SK-N-SH (cell line): ENCODE measurements around the gene TLCD5. TPM values are rescaled to one million over a fixed set of nuclear protein-coding genes. Genes with fewer than 3 reads are reported as not detected.

Experiments used
- CTCF ChIA-PET: fragments of 300-600, 350-600 bp; formaldehyde crosslinking; extraction: SDS; loops from one replicate; lab custom pipeline; 2021; lab: Yijun Ruan, JAX
- POLR2A ChIA-PET: fragments of 350-600 bp; sonication (Branson Sonifier 250); formaldehyde crosslinking; extraction: SDS; loops from one replicate; lab custom pipeline; 2020; ENCODE audit warnings: antibody characterized with exemption, inconsistent platforms; lab: Yijun Ruan, JAX
- DNase-seq: peaks from one replicate; pipeline ENCODE4 v3.0.0; 2012
- H2AFZ ChIP-seq: fragments of 200-600 bp; sonication (generic); 2 replicates; pipeline ENCODE4 v1.8.1; 2016; ENCODE audit warnings: antibody characterized with exemption, mild to moderate bottlenecking, low read depth
- H3F3A ChIP-seq: fragments of 200-600 bp; sonication (generic); replicated peaks from 2 replicates; pipeline ENCODE3; 2016; ENCODE audit warnings: antibody characterized with exemption, mild to moderate bottlenecking; ENCODE audit not compliant: insufficient read depth
- H3K27ac ChIP-seq, 2 experiments: fragments of 200-500 bp in 1 of 2; fragments of 200-600 bp in 1 of 2; sonication (Bioruptor generic) in 1 of 2; sonication (generic), shearing (Covaris generic) in 1 of 2; 2 replicates each; pipeline versions ENCODE4 v1.5.1 to v1.6.1; 2014 to 2016; ENCODE audit warnings: low read depth in 2 of 2, inconsistent platforms in 1 of 2, low read length in 1 of 2, mild to moderate bottlenecking in 1 of 2, mixed read lengths in 1 of 2
- H3K27me3 ChIP-seq: fragments of 200-600 bp; sonication (generic), shearing (Covaris generic); 2 replicates; pipeline ENCODE4 v1.6.1; 2016; ENCODE audit warnings: mixed run types; ENCODE audit not compliant: insufficient read depth
- H3K36me3 ChIP-seq, 2 experiments: fragments of 200-500 bp in 1 of 2; fragments of 200-600 bp in 1 of 2; sonication (Bioruptor generic) in 1 of 2; sonication (generic) in 1 of 2; replicated peaks in 1 of 2; 2 replicates each; pipeline versions ENCODE3 to v1.5.1; 2014 to 2016; ENCODE audit warnings: low read length in 1 of 2, mild to moderate bottlenecking in 1 of 2; ENCODE audit not compliant: insufficient read depth in 2 of 2, control insufficient read depth in 1 of 2
- H3K4me1 ChIP-seq, 2 experiments: fragments of 200-500 bp in 1 of 2; fragments of 200-600 bp in 1 of 2; sonication (Bioruptor generic) in 1 of 2; sonication (generic), shearing (Covaris generic) in 1 of 2; 2 replicates each; pipeline versions ENCODE4 v1.5.1 to v1.6.1; 2014 to 2016; ENCODE audit warnings: low read depth in 1 of 2, low read length in 1 of 2, mixed run types in 1 of 2; ENCODE audit not compliant: insufficient read depth in 2 of 2, control insufficient read depth in 1 of 2
- H3K4me2 ChIP-seq: fragments of 200-600 bp; sonication (generic), shearing (Covaris generic); 2 replicates; pipeline ENCODE4 v1.6.1; 2017; ENCODE audit warnings: mixed run types
- H3K4me3 ChIP-seq, 2 experiments: fragments of 200-500 bp in 1 of 2; fragments of 200-600 bp in 1 of 2; sonication (Bioruptor generic) in 1 of 2; sonication (generic), shearing (Covaris generic) in 1 of 2; 2 replicates each; pipeline versions ENCODE4 v1.5.1 to v1.8.1; 2014 to 2016; ENCODE audit warnings: low read depth in 2 of 2, inconsistent platforms in 1 of 2, low read length in 1 of 2, mild to moderate bottlenecking in 1 of 2, mixed read lengths in 1 of 2, moderate library complexity in 1 of 2
- H3K79me2 ChIP-seq: fragments of 200-600 bp; sonication (generic); 2 replicates; pipeline ENCODE4 v1.8.1; 2017; ENCODE audit warnings: mild to moderate bottlenecking; ENCODE audit not compliant: insufficient read depth
- H3K9ac ChIP-seq: fragments of 200-600 bp; sonication (generic); 2 replicates; pipeline ENCODE4 v1.6.1; 2017; ENCODE audit warnings: mixed run types
- H3K9me2 ChIP-seq: fragments of 200-600 bp; sonication (generic); 2 replicates; pipeline ENCODE4 v1.6.1; 2017; ENCODE audit warnings: mixed run types
- H3K9me3 ChIP-seq: fragments of 200-600 bp; sonication (generic); 2 replicates; pipeline ENCODE4 v1.6.1; 2017; ENCODE audit warnings: mixed run types, mild to moderate bottlenecking, moderate library complexity
- H4K20me1 ChIP-seq: fragments of 200-600 bp; sonication (generic); 2 replicates; pipeline ENCODE4 v1.6.1; 2017; ENCODE audit warnings: mild to moderate bottlenecking, mixed run types; ENCODE audit not compliant: insufficient read depth
- EZH2phosphoT487 ChIP-seq: fragments of 200-600 bp; sonication (generic); IDR thresholded peaks from 2 replicates; pipeline ENCODE4 v1.6.1; 2017; ENCODE audit warnings: low read depth, mixed run types, mild to moderate bottlenecking, antibody characterized with exemption, moderate library complexity, borderline replicate concordance
- FOSL2 ChIP-seq: IDR thresholded peaks from 2 replicates; pipeline ENCODE4 v1.4.0; 2012; ENCODE audit warnings: low read depth, mild to moderate bottlenecking, moderate library complexity, borderline replicate concordance
- FOXJ3 ChIP-seq: sonication (generic); formaldehyde crosslinking; IDR thresholded peaks from 2 replicates; pipeline ENCODE4 v1.5.1; 2020; ENCODE audit warnings: mild to moderate bottlenecking, missing genetic modification reagents
- FOXM1 ChIP-seq: IDR thresholded peaks from 2 replicates; pipeline ENCODE4 v1.4.0; 2012; ENCODE audit warnings: low read depth, mild to moderate bottlenecking
- GABPA ChIP-seq: IDR thresholded peaks from 2 replicates; pipeline ENCODE4 v1.4.0; 2012; ENCODE audit warnings: low read depth, mild to moderate bottlenecking
- MEF2A ChIP-seq: IDR thresholded peaks from 2 replicates; pipeline ENCODE4 v1.4.0; 2012; ENCODE audit warnings: low read depth, borderline replicate concordance
- MXI1 ChIP-seq: IDR thresholded peaks from 2 replicates; pipeline ENCODE4 v1.6.1; 2012; ENCODE audit warnings: mild to moderate bottlenecking, low read depth, low read length, improper control_type of control experiment
- NRF1 ChIP-seq: IDR thresholded peaks from 2 replicates; pipeline ENCODE4 v1.6.1; 2012; ENCODE audit warnings: low read depth, mild to moderate bottlenecking, low read length
- RAD21 ChIP-seq: IDR thresholded peaks from 2 replicates; pipeline ENCODE4 v1.6.1; 2012; ENCODE audit warnings: mild to moderate bottlenecking, low read length
- RFX5 ChIP-seq: IDR thresholded peaks from 2 replicates; pipeline ENCODE4 v1.6.1; 2012; ENCODE audit warnings: mild to moderate bottlenecking, improper control_type of control experiment, low read length
- RXRA ChIP-seq: IDR thresholded peaks from 2 replicates; pipeline ENCODE4 v1.4.0; 2012; ENCODE audit warnings: low read depth, mild to moderate bottlenecking, borderline replicate concordance
- SMC3 ChIP-seq: IDR thresholded peaks from 2 replicates; pipeline ENCODE4 v1.6.1; 2012; ENCODE audit warnings: low read depth, low read length, improper control_type of control experiment
- TCF12 ChIP-seq: IDR thresholded peaks from 2 replicates; pipeline ENCODE4 v1.4.0; 2012
- TEAD4 ChIP-seq: IDR thresholded peaks from 2 replicates; pipeline ENCODE4 v1.4.0; 2012; ENCODE audit warnings: mild to moderate bottlenecking, borderline replicate concordance; ENCODE audit not compliant: insufficient read depth
- USF2 ChIP-seq: fragments of 150-350 bp; IDR thresholded peaks from 2 replicates; pipeline ENCODE4 v1.6.1; 2017; ENCODE audit warnings: antibody characterized with exemption, low read length, low read depth, borderline replicate concordance
- YY1 ChIP-seq: IDR thresholded peaks from 2 replicates; pipeline ENCODE4 v1.4.0; 2012; ENCODE audit warnings: low read depth, mild to moderate bottlenecking
- WGBS: methylation state at CpG from one replicate; pipeline ENCODE4 v1.1.6; 2017; ENCODE audit warnings: low lambda C conversion rate; 5-methylcytosine and 5-hydroxymethylcytosine counted together
- polyA plus RNA-seq, 3 experiments: library from polyadenylated mRNA; depleted of rRNA; stranded (reverse); fragments of >200 nt; gene quantifications; 2 replicates each; pipeline ENCODE4 v1.2.3, GENCODE V29; 2012

Gene TLCD5
- polyA plus RNA-seq, 1 of the 3 experiments (the other 2 are of a cell fraction), result 12.7 TPM

DNA sequence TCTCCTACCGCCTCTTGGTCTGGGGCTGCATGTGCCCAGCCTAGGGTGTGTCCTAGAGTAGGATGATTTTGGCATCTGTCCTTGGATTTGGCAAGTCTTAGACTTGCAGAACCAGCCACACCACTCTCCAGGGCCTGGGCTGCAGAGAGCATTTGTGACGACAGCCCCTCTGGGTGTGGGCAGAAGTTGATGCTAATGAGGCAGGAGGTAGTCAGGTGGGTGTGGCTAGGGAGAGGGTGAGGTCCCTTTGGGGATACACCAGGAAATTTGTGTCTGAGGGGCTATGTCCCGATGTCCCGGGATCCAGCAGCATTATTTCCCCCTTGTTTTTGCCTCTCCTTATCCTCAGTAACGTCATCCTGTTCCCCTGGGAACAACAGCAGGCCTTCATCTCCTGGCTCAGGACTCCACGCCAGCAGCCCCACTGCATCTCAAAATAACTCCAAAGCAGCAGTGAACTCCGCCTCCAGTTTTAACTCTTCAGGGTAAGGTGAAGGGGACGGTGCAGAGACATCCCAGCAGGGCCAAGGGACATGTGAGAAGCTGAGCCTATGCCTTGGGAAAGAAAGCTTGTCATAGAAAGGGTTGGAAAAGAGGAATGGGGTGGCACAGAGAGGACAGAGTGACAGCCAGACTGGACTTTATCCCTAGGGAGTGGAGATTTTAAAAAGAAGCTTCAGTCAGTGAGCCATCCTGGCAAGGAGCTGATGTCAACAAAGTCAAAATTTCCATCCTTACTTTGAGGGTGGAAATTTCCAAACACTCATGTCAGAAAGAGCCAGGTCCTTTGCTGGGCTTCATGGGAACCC lies 8.0 kb upstream of the TLCD5 start:
- CTCF ChIA-PET, result interaction anchor here (1.3 to 2.5 kb wide), 6 partner anchors 10 to 147 kb away, joined by 4 to 16 read pairs (median 8); no protein-coding TSS in a partner anchor
- Histone ChIP-seq H3K4me1 (no peaks in the 10 kb centered on the region; a peak in 1 of 4 replicates), H3K9me2 (no peaks in the 10 kb centered on the region), H3K27ac (no peak overlapping the region), H3K4me3 (no peak overlapping the region), H4K20me1 (no peaks in the 10 kb centered on the region), H3K27me3 (no peaks in the 10 kb centered on the region), H3K4me2 (no peak overlapping the region), H3K79me2 (no peaks in the 10 kb centered on the region), H3F3A (no peaks in the 10 kb centered on the region), H3K36me3 (no peaks in the 10 kb centered on the region), H3K9ac (no peak overlapping the region), H2AFZ (no peak overlapping the region), H3K9me3 (no peaks in the 10 kb centered on the region)
- WGBS, result 85% methylated on average over 8 of the region's 8 CpGs
- no peak for DNase-seq
- no peak for TF ChIP-seq YY1
- no peak for TF ChIP-seq MXI1
- no peak for TF ChIP-seq EZH2phosphoT487
- TF ChIP-seq TEAD4, result no peak
- no peak for TF ChIP-seq FOXM1
- TF ChIP-seq MEF2A, result no peak
- TF ChIP-seq SMC3, result no peak
- TF ChIP-seq GABPA, result no peak
- TF ChIP-seq RXRA, result no peak
- no peak for TF ChIP-seq NRF1
- TF ChIP-seq USF2, result no peak
- no peak for TF ChIP-seq TCF12
- no peak for TF ChIP-seq RFX5
- POLR2A ChIA-PET, result no interaction called here

DNA sequence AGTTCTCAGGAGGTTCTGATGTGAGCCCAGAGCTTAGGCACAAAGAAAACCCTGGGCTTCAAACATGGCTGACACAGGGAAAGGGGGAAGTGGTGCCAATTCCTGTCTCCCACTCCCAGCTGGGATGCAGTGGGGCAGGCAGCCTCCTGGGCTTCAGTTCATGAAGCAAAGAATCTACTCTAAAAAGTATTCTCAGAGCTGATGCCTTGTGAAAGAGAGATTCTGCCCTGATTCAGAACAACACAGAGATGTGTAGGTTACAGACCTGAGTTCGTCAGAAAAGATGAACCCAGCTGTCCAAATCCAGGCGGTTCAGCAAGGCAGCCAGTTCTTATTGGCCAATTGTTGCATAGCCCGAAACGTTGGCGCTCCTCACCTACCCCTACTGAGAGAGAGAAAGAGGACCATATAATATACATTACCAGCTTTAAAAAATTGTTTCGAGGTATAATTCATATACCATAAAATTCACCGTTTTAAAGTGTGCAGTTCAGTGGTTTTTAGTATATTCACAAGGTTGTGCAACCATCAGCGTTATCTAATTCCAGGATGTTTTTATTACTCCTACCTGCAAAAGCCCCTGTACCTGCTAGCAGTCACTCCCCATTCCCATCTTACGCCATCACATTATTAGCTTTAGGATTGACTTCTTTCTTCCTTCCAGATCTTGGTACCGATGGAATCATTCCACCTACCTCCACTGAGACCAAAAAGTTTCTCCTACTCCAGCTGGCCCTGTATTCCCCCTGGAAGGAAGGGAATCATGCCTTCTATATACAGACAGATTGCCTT lies 7.2 kb upstream of the TLCD5 start:
- Histone ChIP-seq H3K9ac (no peak overlapping the region), H3K4me2 (no peak overlapping the region), H3K4me3 (no peak overlapping the region), H3K9me2 (no peaks in the 10 kb centered on the region), H3F3A (no peaks in the 10 kb centered on the region), H3K27ac (no peak overlapping the region), H3K79me2 (no peaks in the 10 kb centered on the region), H3K9me3 (no peaks in the 10 kb centered on the region), H4K20me1 (no peaks in the 10 kb centered on the region), H3K27me3 (no peaks in the 10 kb centered on the region), H3K4me1 (no peaks in the 10 kb centered on the region; a peak in 1 of 4 replicates), H3K36me3 (no peaks in the 10 kb centered on the region), H2AFZ (no peak overlapping the region)
- ChIA-PET POLR2A (no interaction called here), CTCF (interaction anchor here (1.3 to 2.5 kb wide), 7 partner anchors 10 to 148 kb away, joined by 4 to 16 read pairs (median 7); no protein-coding TSS in a partner anchor)
- DNase-seq, result no peak
- WGBS, result 81% methylated on average over 10 of the region's 10 CpGs
- no peak for TF ChIP-seq FOSL2
- TF ChIP-seq USF2, result no peak
- no peak for TF ChIP-seq RAD21
- no peak for TF ChIP-seq FOXJ3 (CRISPR knock-in tag)
- no peak for TF ChIP-seq EZH2phosphoT487
